ENCODE results near the gene TUSC2. TPM values are rescaled to one million over a fixed set of nuclear protein-coding genes. Genes with fewer than 3 reads are reported as not detected.

TUSC2 gene
- total and polyA plus RNA-seq, 2 of the 8 experiments (the other 6 are each of a cell fraction or from before 2014, with no cell fraction given), result 33.3 to 65.4 TPM

GRCh38 chr3:50342813-50343633 lies 15.0 kb upstream of the TUSC2 start (continued):
- TF ChIP-seq MAX (IDR thresholded peaks at IDR 0.05), result peak; percentile 45; the same call in 1 of the 2 replicates
- peak in 2 of 3 experiments; percentile 64 to 73; a peak in 3 of 4 replicates for TF ChIP-seq CTCF (IDR thresholded peaks at IDR 0.05; ENCODE audit: control extremely low read depth in 1 of 3, insufficient read depth in 1 of 3, low read depth in 1 of 3, low read length in 3 of 3)
